IPS DF 6.9 (cell line): ENCODE measurements around the gene CSPG4.
"Not testable (repeated sequence)": the region's sequence is repeated elsewhere in the genome, so short reads cannot be mapped to it uniquely, and the experiment has no call there.

Experiments
- DNase-seq: peaks from one replicate; pipeline ENCODE4 v3.0.0-alpha.2; 2013; ENCODE audit warnings: low read depth, low spot score
- H3K27ac ChIP-seq: one replicate; pipeline ENCODE4 v1.5.1; 2013; ENCODE audit warnings: low read length, control low read depth
- H3K27me3 ChIP-seq: 2 replicates; pipeline ENCODE4 v1.6.1; 2013; ENCODE audit warnings: mild to moderate bottlenecking, low read length; ENCODE audit not compliant: control insufficient read depth, insufficient read depth
- H3K36me3 ChIP-seq: 2 replicates; pipeline ENCODE4 v1.6.1; 2013; ENCODE audit warnings: low read length; ENCODE audit not compliant: control insufficient read depth, insufficient read depth
- H3K4me1 ChIP-seq: 2 replicates; pipeline ENCODE4 v1.6.1; 2013; ENCODE audit warnings: low read length; ENCODE audit not compliant: control insufficient read depth, insufficient read depth
- H3K4me3 ChIP-seq: 2 replicates; pipeline ENCODE4 v1.5.1; 2013; ENCODE audit warnings: mild to moderate bottlenecking, low read length
- H3K9me3 ChIP-seq: 2 replicates; pipeline ENCODE4 v1.6.1; 2013; ENCODE audit warnings: low read length, inconsistent platforms; ENCODE audit not compliant: control insufficient read depth, insufficient read depth
- WGBS: extraction: QIAGEN DNeasy Blood & Tissue Kit; methylation state at CpG from one replicate; pipeline ENCODE4 v1.1.7; 2013; ENCODE audit warnings: mixed read lengths, missing lambda C conversion rate; ENCODE audit not compliant: insufficient read length, insufficient coverage; 5-methylcytosine and 5-hydroxymethylcytosine counted together

CSPG4 gene

GRCh38 chr15:75712668-75713337 is at the start of gene CSPG4:
CSPG4 (minus strand) TSS chr15:75712848; CDS start chr15:75712755, 93 bp downstream.
- H3K9me3 ChIP-seq: no peaks in the 10 kb centered on the region
- WGBS: no CpG with 5 or more reads among the region's 36 CpGs
- peaks cover 6% of the 10 kb centered on the region for H3K4me1 ChIP-seq
- no peak within 1 kb of the TSS for H3K27ac ChIP-seq
- no peak for DNase-seq
- peak within 1 kb of the TSS; percentile 40; the same call in 1 of the 2 replicates for H3K4me3 ChIP-seq
- no peaks in the 10 kb centered on the region for H3K27me3 ChIP-seq
- H3K36me3 ChIP-seq: no peaks in the 10 kb centered on the region

- not testable (repeated sequence) for H3K27me3 ChIP-seq, H3K4me3 ChIP-seq, H3K27ac ChIP-seq, H3K4me1 ChIP-seq, DNase-seq, H3K36me3 ChIP-seq, H3K9me3 ChIP-seq
- no CpG with 5 or more reads among the region's 4 CpGs for WGBS
These were observed 49.7 kb upstream of the CSPG4 start for GRCh38 chr15:75762357-75762718.

GRCh38 chr15:75761446-75762356 is 49.1 kb upstream of the CSPG4 start:
- no peaks in the 10 kb centered on the region for H3K27me3 ChIP-seq
- DNase-seq: no peak
- WGBS: no CpG with 5 or more reads among the region's 10 CpGs
- no peaks in the 10 kb centered on the region for H3K9me3 ChIP-seq
- no peak overlapping the region for H3K27ac ChIP-seq
- H3K36me3 ChIP-seq: no peaks in the 10 kb centered on the region
- no peak overlapping the region for H3K4me3 ChIP-seq
- H3K4me1 ChIP-seq: no peaks in the 10 kb centered on the region

- Histone ChIP-seq H3K27ac (no peak overlapping the region), H3K36me3 (no peaks in the 10 kb centered on the region), H3K4me1 (no peaks in the 10 kb centered on the region), H3K27me3 (no peaks in the 10 kb centered on the region), H3K4me3 (no peak overlapping the region), H3K9me3 (no peaks in the 10 kb centered on the region)
- no CpG with 5 or more reads among the region's 14 CpGs for WGBS
- no peak for DNase-seq
These were observed 48.2 kb upstream of the CSPG4 start for GRCh38 chr15:75760704-75761435.

GRCh38 chr15:75760131-75760520 is 47.5 kb upstream of the CSPG4 start:
- not testable (repeated sequence) for H3K27me3 ChIP-seq, H3K9me3 ChIP-seq, DNase-seq, H3K36me3 ChIP-seq, H3K27ac ChIP-seq, H3K4me1 ChIP-seq, H3K4me3 ChIP-seq
- WGBS: no CpG with 5 or more reads among the region's 7 CpGs

GRCh38 chr15:75759416-75760130 is 46.9 kb upstream of the CSPG4 start:
- no peak for DNase-seq
- no peaks in the 10 kb centered on the region for H3K9me3 ChIP-seq
- H3K36me3 ChIP-seq: no peaks in the 10 kb centered on the region
- H3K27ac ChIP-seq: no peak overlapping the region
- no peak overlapping the region for H3K4me3 ChIP-seq
- no peaks in the 10 kb centered on the region for H3K27me3 ChIP-seq
- no peaks in the 10 kb centered on the region for H3K4me1 ChIP-seq
- no CpG with 5 or more reads among the region's 2 CpGs for WGBS

GRCh38 chr15:75758071-75758872 is 45.6 kb upstream of the CSPG4 start:
- Histone ChIP-seq H3K36me3 (no peaks in the 10 kb centered on the region), H3K27ac (no peak overlapping the region), H3K27me3 (no peaks in the 10 kb centered on the region), H3K4me3 (peak overlapping the region; percentile 52; the same call in 1 of the 2 replicates), H3K9me3 (no peaks in the 10 kb centered on the region), H3K4me1 (no peaks in the 10 kb centered on the region)
- peak; percentile 79 for DNase-seq
- WGBS: no CpG with 5 or more reads among the region's 35 CpGs

GRCh38 chr15:75754871-75755270 is 42.2 kb upstream of the CSPG4 start:
- H3K9me3 ChIP-seq, H3K4me1 ChIP-seq, H3K4me3 ChIP-seq, H3K27ac ChIP-seq, H3K36me3 ChIP-seq, H3K27me3 ChIP-seq, DNase-seq: not testable (repeated sequence)
- WGBS: no CpG with 5 or more reads among the region's 5 CpGs

- DNase-seq: no peak
- H3K27ac ChIP-seq: no peak overlapping the region
- WGBS: no CpG with 5 or more reads among the region's 8 CpGs
- no peak overlapping the region for H3K4me3 ChIP-seq
- no peaks in the 10 kb centered on the region for H3K9me3 ChIP-seq
- no peaks in the 10 kb centered on the region for H3K4me1 ChIP-seq
- H3K36me3 ChIP-seq: no peaks in the 10 kb centered on the region
- H3K27me3 ChIP-seq: no peaks in the 10 kb centered on the region
These were observed 40.5 kb upstream of the CSPG4 start for GRCh38 chr15:75753145-75753544.
